ENCODE data around the gene CITED1.

DNA sequence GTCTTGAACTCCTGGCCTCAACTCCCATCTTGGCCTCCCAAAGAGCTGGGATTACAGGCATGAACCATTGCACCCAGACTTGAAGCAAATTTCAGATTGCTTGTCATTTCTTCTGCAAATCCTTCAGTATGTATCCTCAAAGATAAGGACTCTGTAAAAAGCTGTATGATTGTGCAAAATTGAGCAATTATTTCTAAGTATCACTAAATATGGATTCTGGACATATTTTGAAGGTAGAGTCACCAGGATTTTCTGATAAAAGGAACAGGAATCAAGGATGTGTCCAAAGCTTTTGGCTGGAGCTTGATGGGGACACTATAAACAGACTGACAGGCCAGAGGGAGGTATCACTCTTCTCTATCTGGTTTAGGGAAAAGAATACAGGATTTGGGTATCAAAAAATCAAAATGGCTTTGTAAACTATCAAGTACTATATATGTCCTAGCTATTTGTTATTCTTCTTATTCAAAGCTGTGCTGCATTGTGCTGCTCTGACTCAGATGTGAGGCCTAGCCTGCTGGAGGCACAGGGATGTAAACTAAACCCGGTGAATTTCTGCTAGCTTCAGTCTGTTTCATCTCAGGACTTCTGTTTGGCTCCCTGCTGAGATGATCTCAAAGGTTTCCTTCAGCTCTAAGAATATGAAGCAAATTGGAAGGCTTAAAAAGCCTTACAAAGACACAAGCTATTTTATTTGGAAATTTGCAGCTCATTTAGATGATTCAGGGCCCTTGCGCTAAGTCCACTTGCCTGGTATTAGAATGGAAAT is 36.9 kb downstream of the CITED1 start:
- TF ChIP-seq, protein P1, sequence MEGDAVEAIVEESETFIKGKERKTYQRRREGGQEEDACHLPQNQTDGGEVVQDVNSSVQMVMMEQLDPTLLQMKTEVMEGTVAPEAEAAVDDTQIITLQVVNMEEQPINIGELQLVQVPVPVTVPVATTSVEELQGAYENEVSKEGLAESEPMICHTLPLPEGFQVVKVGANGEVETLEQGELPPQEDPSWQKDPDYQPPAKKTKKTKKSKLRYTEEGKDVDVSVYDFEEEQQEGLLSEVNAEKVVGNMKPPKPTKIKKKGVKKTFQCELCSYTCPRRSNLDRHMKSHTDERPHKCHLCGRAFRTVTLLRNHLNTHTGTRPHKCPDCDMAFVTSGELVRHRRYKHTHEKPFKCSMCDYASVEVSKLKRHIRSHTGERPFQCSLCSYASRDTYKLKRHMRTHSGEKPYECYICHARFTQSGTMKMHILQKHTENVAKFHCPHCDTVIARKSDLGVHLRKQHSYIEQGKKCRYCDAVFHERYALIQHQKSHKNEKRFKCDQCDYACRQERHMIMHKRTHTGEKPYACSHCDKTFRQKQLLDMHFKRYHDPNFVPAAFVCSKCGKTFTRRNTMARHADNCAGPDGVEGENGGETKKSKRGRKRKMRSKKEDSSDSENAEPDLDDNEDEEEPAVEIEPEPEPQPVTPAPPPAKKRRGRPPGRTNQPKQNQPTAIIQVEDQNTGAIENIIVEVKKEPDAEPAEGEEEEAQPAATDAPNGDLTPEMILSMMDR (IDR thresholded peaks at IDR 0.05), result no peak
- TF ChIP-seq POLR2A (IDR thresholded peaks at IDR 0.05), result no peak
